Measurements from ENCODE around the gene EREG. TPM values are rescaled to one million over a fixed set of nuclear protein-coding genes. Genes with fewer than 3 reads are reported as not detected.

Gene EREG, protein sequence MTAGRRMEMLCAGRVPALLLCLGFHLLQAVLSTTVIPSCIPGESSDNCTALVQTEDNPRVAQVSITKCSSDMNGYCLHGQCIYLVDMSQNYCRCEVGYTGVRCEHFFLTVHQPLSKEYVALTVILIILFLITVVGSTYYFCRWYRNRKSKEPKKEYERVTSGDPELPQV
- under 0.01 and 0.10 TPM in 2 replicates for total RNA-seq

GRCh38 chr4:74364652-74365491 is at the start of gene EREG:
TSS of gene EREG (plus strand) at chr4:74365145. CDS start at chr4:74365309, 164 bp downstream.

Other genes with a start within 250 kb of the EREG start
- gene MTHFD2L, start 207.0 kb upstream of the EREG start, total RNA-seq = 10.9 and 13.4 TPM in 2 replicates
- gene EPGN, start 56.7 kb upstream of the EREG start, total RNA-seq = not detected in 2 replicates
- 0.74 and 0.87 TPM in 2 replicates for gene AREG, start 80.0 kb downstream of the EREG start, total RNA-seq

Data from mammary microvascular endothelial cell (primary cell).